HepG2 (cell line): ENCODE measurements around the gene ARAP1. TPM values are rescaled to one million over a fixed set of nuclear protein-coding genes. Genes with fewer than 3 reads are reported as not detected.

ENCODE experiments used
- ATAC-seq: fragments of 200-7000 bp; cut with Tn5 transposase; 3 replicates; pipeline ENCODE4 v1.9.1; 2020; ENCODE audit warnings: mild to moderate bottlenecking, moderate library complexity
- BruUV-seq: library from RNA; stranded (reverse); fragments of 400-500 nt; replicated peaks from 2 replicates; lab custom pipeline; 2021; lab: Mats Ljungman, UMichigan
- CTCF ChIA-PET: fragments of 300-600 bp; formaldehyde crosslinking; extraction: SDS; loops from one replicate; lab custom pipeline; 2021; ENCODE audit warnings: low total read pairs, inconsistent platforms, low intra/inter-chr PET ratio; lab: Yijun Ruan, JAX
- POLR2A ChIA-PET: fragments of 350-600 bp; sonication (Branson Sonifier 250); formaldehyde crosslinking; loops from one replicate; lab custom pipeline; 2020; ENCODE audit warnings: antibody characterized with exemption, inconsistent platforms; lab: Yijun Ruan, JAX
- DNase-seq: peaks from one replicate; pipeline ENCODE4 v3.0.0-alpha.2; 2015; ENCODE audit warnings: low spot score
- FAIRE-seq: peaks from 3 replicates; lab custom pipeline; 2011; peaks lifted over from hg19 to GRCh38; lab: Jason Lieb, UNC
- H2AFZ ChIP-seq: one replicate; pipeline ENCODE4 v1.6.1; 2011; ENCODE audit warnings: low read length, inconsistent platforms
- H3K27ac ChIP-seq: fragments of 300-600 bp; 3 replicates; pipeline ENCODE4 v1.8.0; 2011; ENCODE audit warnings: mixed run types, mild to moderate bottlenecking, mixed read lengths, low read length, inconsistent platforms; ENCODE audit not compliant: insufficient read depth; ENCODE audit errors: extremely low read length
- H3K27me3 ChIP-seq, 2 experiments: fragments of 200-600 bp in 1 of 2; 2 replicates in 1 of 2; 3 replicates in 1 of 2; pipeline versions ENCODE4 v1.6.0 to v1.8.0; 2011; ENCODE audit warnings: low read length in 2 of 2, mild to moderate bottlenecking in 2 of 2, moderate library complexity in 2 of 2, inconsistent platforms in 1 of 2; ENCODE audit not compliant: insufficient read depth in 2 of 2, control insufficient read depth in 1 of 2
- H3K36me3 ChIP-seq, 2 experiments: fragments of 200-600 bp in 1 of 2; replicated peaks in 1 of 2; 2 replicates in 1 of 2; 3 replicates in 1 of 2; pipeline versions ENCODE4 v1.5.1 to v1.8.0; 2011; ENCODE audit warnings: low read length in 2 of 2, inconsistent platforms in 1 of 2; ENCODE audit not compliant: insufficient read depth in 2 of 2, control insufficient read depth in 1 of 2
- H3K4me1 ChIP-seq: 2 replicates; pipeline ENCODE4 v1.5.1; 2012; ENCODE audit warnings: low read length, inconsistent platforms; ENCODE audit not compliant: insufficient read depth
- H3K4me2 ChIP-seq: 2 replicates; pipeline ENCODE4 v1.6.0; 2011; ENCODE audit warnings: low read depth, low read length, inconsistent platforms
- H3K4me3 ChIP-seq, 3 experiments: fragments of 200-600 bp in 1 of 3; sonication (generic), shearing (Covaris generic) in 1 of 3; replicated peaks in 1 of 3; 2 replicates each; pipeline ENCODE4 v1.5.1; 2011 to 2016; ENCODE audit warnings: low read length in 3 of 3, inconsistent platforms in 2 of 3, low read depth in 2 of 3, mild to moderate bottlenecking in 2 of 3, control low read depth in 1 of 3, mixed read lengths in 1 of 3; ENCODE audit not compliant: insufficient read depth in 1 of 3
- H3K79me2 ChIP-seq: one replicate; pipeline ENCODE4 v1.6.1; 2011; ENCODE audit warnings: low read length, inconsistent platforms; ENCODE audit not compliant: insufficient read depth
- H3K9ac ChIP-seq: 2 replicates; pipeline ENCODE4 v1.6.0; 2011; ENCODE audit warnings: mild to moderate bottlenecking, low read depth, low read length, inconsistent platforms; ENCODE audit not compliant: insufficient read depth
- H3K9me3 ChIP-seq: 2 replicates; pipeline ENCODE4 v1.5.1; 2012; ENCODE audit warnings: mild to moderate bottlenecking, low read length
- H4K20me1 ChIP-seq: 2 replicates; pipeline ENCODE4 v1.6.0; 2011; ENCODE audit warnings: inconsistent platforms, mild to moderate bottlenecking, low read length, moderate library complexity; ENCODE audit not compliant: insufficient read depth
- BRD4 ChIP-seq: sonication (generic); formaldehyde crosslinking; IDR thresholded peaks from 2 replicates; pipeline ENCODE4 v1.4.0; 2020; ENCODE audit warnings: missing genetic modification reagents
- CEBPB ChIP-seq: IDR thresholded peaks from 2 replicates; pipeline ENCODE4 v1.6.1; 2011; ENCODE audit warnings: low read depth, low read length, improper control_type of control experiment, borderline replicate concordance
- IRF1 ChIP-seq: sonication (generic); formaldehyde crosslinking; IDR thresholded peaks from 2 replicates; pipeline ENCODE4 v1.4.0; 2020; ENCODE audit warnings: low read depth, mild to moderate bottlenecking, missing genetic modification reagents
- KDM2A ChIP-seq: sonication (generic); formaldehyde crosslinking; IDR thresholded peaks from 2 replicates; pipeline ENCODE4 v1.4.0; 2020; ENCODE audit warnings: low read depth, missing genetic modification reagents, borderline replicate concordance
- MLX ChIP-seq: IDR thresholded peaks from 2 replicates; pipeline ENCODE4 v1.6.1; 2016
- POLR2A ChIP-seq, 2 experiments: IDR thresholded peaks; 2 replicates each; pipeline ENCODE4 v1.6.1; 2011; ENCODE audit warnings: low read depth in 2 of 2, low read length in 2 of 2, mild to moderate bottlenecking in 1 of 2, moderate library complexity in 1 of 2; ENCODE audit not compliant: insufficient read depth in 1 of 2
- SMYD3 ChIP-seq: sonication (generic); formaldehyde crosslinking; IDR thresholded peaks from 2 replicates; pipeline ENCODE4 v1.8.1; 2023; ENCODE audit warnings: mild to moderate bottlenecking, missing genetic modification reagents
- ZNF407 ChIP-seq: sonication (generic); formaldehyde crosslinking; IDR thresholded peaks from one replicate; pipeline ENCODE4 v1.5.1; 2020; ENCODE audit warnings: mild to moderate bottlenecking, missing genetic modification reagents; ENCODE audit errors: not compliant biosample characterization
- WGBS: methylation state at CpG from one replicate; pipeline ENCODE4 v1.1.6; 2017; ENCODE audit warnings: low lambda C conversion rate; 5-methylcytosine and 5-hydroxymethylcytosine counted together
- in situ Hi-C: cut with HindIII; loops from 2 replicates; pipeline ENCODE4 v1.10.0; 2017; ENCODE audit warnings: low pct_unique_long_range_greater_than_20kb; ENCODE audit not compliant: extremely low pct_ligation_motif_present
- intact Hi-C: fragments of 100-400 bp; cut with micrococcal nuclease; formaldehyde crosslinking; loops from one replicate; pipeline ENCODE4 v1.10.0; 2022; ENCODE audit not compliant: unreplicated experiment
- polyA plus RNA-seq, 8 experiments: library from polyadenylated mRNA; depleted of rRNA in 3 of 8; stranded (reverse) in 7 of 8; unstranded in 1 of 8; fragments of >200 nt; fragmentation: Illumina TruSeq in 4 of 8; extraction: Trizol in 4 of 8; gene quantifications; 2 replicates each; pipeline versions ENCODE4 v1.2.1 to v1.2.3, GENCODE V29; 2011 to 2016; ENCODE audit warnings: low read depth in 4 of 8, missing spikeins in 1 of 8, mixed read lengths in 1 of 8; ENCODE audit not compliant: insufficient read depth in 1 of 8
- total RNA-seq, 5 experiments: library from RNA; depleted of rRNA; stranded (reverse); fragments of >200 nt; fragmentation: Illumina TruSeq; extraction: Trizol; gene quantifications; 2 replicates each; pipeline ENCODE4 v1.2.3, GENCODE V29; 2016; ENCODE audit warnings: low read depth in 1 of 5

The ARAP1 gene
- total and polyA plus RNA-seq, 2 of the 13 experiments (the other 11 are each of a cell fraction or from before 2014, with no cell fraction given), result 43.2 to 55.5 TPM

GRCh38 chr11:72758690-72759389 lies 6.6 kb upstream of the ARAP1 start:
- Histone ChIP-seq H3K36me3 (peaks cover 37 to 68% of the 10 kb centered on the region in 2 experiments), H3K9me3 (no peaks in the 10 kb centered on the region), H3K9ac (no peak overlapping the region), H3K79me2 (peaks cover 25% of the 10 kb centered on the region), H4K20me1 (0 out of 2 replicates have a peak, but pooled peaks cover 3% of the 10 kb centered on the region), H2AFZ (no peak overlapping the region), H3K27me3 (no peaks in the 10 kb centered on the region), H3K27ac (no peak overlapping the region), H3K4me3 (no peak overlapping the region), H3K4me2 (no peak overlapping the region), H3K4me1 (peaks cover 12% of the 10 kb centered on the region)
- 98% methylated on average over 17 of the region's 17 CpGs for WGBS
- DNase-seq (no peak), ATAC-seq (no peak), FAIRE-seq (no peak)
- ChIA-PET CTCF (no interaction called here), POLR2A (interaction anchor here (1.1 kb wide), 1 partner anchor 35 kb away, joined by 3 read pairs; the partner anchor contains the start of gene STARD10)
- BruUV-seq, result no TSS peak
- in situ Hi-C loops, result no loop called here
- TF ChIP-seq IRF1 (CRISPR knock-in tag) (no peak), KDM2A (CRISPR knock-in tag) (no peak), POLR2A (IDR thresholded peaks at IDR 0.05; ENCODE audit: insufficient read depth in 1 of 2, low read depth in 2 of 2, low read length in 2 of 2) (0 out of 4 replicates have a peak, but pooled peaks of 1 of the 2 experiments have one; percentile 4), ZNF407 (CRISPR knock-in tag) (no peak), CEBPB (no peak), BRD4 (CRISPR knock-in tag) (no peak), SMYD3 (CRISPR knock-in tag) (no peak), MLX (no peak)
- intact Hi-C loops, result no loop called here
